ENCODE results near the gene ULBP1. TPM values are rescaled to one million over a fixed set of nuclear protein-coding genes. Genes with fewer than 3 reads are reported as not detected.
"Not testable (repeated sequence)": the region's sequence is repeated elsewhere in the genome, so short reads cannot be mapped to it uniquely, and the experiment has no call there.

ULBP1 gene
- total RNA-seq, 1 experiment from 2014 or later, result 1.6 TPM

DNA sequence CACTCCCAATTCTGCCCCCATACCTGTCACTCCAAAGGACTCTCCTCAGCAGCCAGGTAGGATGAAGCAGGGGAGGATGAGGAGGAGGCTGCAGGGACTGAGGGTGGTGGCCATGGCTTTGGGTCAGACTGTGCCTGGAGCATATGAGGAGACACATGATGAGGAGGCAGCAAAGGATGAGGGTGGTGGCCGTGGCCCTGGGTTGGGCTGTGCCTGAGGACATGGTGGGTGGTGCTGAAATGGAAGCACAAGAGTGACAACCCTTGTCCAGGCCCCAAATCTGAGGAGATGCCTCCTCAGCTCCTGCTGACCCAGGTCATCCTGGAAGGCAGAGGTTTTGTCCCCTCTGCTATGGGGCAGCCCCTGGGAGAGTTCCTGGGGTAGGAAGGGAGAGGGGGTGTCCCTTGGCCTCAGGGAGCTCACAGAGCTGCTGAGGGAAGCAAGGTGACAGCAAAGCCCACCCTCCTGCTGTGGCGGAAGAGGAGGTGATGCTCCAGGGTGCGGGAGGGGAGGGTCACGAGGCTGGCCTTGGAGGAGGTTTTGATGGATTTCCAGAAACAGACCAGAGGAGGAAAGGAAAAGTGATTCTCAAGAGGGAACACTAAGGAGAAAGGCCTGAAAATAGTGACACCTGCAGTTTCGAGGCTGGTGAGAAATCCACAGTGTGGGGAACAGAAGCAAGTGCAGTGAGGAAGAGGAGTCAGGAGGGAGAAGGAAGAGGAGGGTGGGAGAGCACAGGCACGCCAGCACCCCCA is 45.4 kb upstream of the ULBP1 start:
- Mint-ChIP-seq H3K36me3 (ENCODE audit: insufficient read depth in 1 of 3, low read depth in 3 of 3) (no peaks in the 10 kb centered on the region; a peak in 1 of 7 replicates), H3K27me3 (ENCODE audit: low read depth) (peaks cover 75% of the 10 kb centered on the region), H3K4me1 (peaks cover 7 to 9% of the 10 kb centered on the region in 2 experiments)

DNA sequence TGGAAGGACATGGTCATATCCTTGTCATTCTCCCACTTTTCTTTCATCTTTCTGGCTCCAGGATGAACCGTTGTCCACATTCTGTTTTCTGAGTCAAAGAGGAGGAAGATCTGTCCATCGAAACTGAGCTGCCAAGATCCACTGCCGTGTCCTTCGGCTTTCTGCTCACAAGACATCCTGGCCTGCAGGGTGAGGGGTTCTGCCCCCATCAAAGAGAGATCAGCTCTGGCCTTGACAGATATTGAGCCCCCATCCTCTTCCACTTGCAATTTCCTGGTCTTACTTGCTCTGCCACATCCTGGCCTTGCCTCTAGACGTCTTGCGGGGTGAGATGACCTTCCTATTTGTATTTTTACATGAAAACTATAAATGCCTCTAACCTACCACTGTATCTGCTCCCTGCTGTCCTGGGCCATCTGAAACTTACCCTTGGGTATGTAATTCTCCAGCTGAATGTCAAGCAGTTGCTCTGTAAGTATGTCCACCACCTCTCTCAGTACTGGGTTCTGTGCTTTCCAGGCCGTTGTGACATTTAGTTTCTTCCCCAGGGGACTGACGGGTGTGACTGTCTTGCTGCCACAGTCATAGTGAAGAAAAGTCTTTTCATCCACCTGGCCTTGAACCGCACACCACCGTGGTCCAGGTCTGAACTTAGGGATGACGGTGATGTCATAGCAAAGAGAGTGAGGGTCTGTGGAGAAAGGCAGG is 44.5 kb upstream of the ULBP1 start:
- H2BK20ac ChIP-seq (ENCODE audit: low read depth, low read length, poor library complexity, severe bottlenecking); H3K9me3 Mint-ChIP-seq; H2BK12ac ChIP-seq (ENCODE audit: insufficient read length, low read depth, low read length); H3T11ph ChIP-seq (ENCODE audit: low read length); H4K8ac ChIP-seq (replicated peaks; ENCODE audit: insufficient read length, low read depth, low read length); H3K4me1 ChIP-seq (ENCODE audit: insufficient read depth, low read length); H2BK5ac ChIP-seq (ENCODE audit: insufficient read length, low read length); H4K91ac ChIP-seq (ENCODE audit: insufficient read length, low read depth, low read length); H3K79me1 ChIP-seq (ENCODE audit: insufficient read depth, low read depth, low read length, poor library complexity, severe bottlenecking); DNase-seq; H3K27ac Mint-ChIP-seq; H3K56ac ChIP-seq (ENCODE audit: insufficient read length, low read depth, low read length); H4K5ac ChIP-seq (ENCODE audit: insufficient read length, low read depth, low read length); H3K27ac ChIP-seq (ENCODE audit: insufficient read length, low read depth, low read length); H2BK15ac ChIP-seq (ENCODE audit: low read depth, low read length); H3K4me2 ChIP-seq (ENCODE audit: insufficient read depth, insufficient read length, low read length); H3K79me2 ChIP-seq (ENCODE audit: insufficient read depth, low read length); H3K36me3 Mint-ChIP-seq (ENCODE audit: insufficient read depth in 1 of 3, low read depth in 3 of 3); H3K4me3 Mint-ChIP-seq; H3K14ac ChIP-seq (ENCODE audit: insufficient read depth, low read length); H3K18ac ChIP-seq (ENCODE audit: insufficient read length, low read depth, low read length); H3K9ac ChIP-seq (ENCODE audit: extremely low read depth, insufficient read length, low read length); H3K9me3 ChIP-seq (ENCODE audit: control insufficient read depth, low read depth, low read length); H3K4ac ChIP-seq (ENCODE audit: low read depth, low read length); H2AFZ ChIP-seq (ENCODE audit: low read length); H2BK120ac ChIP-seq (ENCODE audit: low read depth, low read length, poor library complexity, severe bottlenecking); H3K23ac ChIP-seq (ENCODE audit: insufficient read length, low read depth, low read length); H2AK5ac ChIP-seq (ENCODE audit: insufficient read length, low read length); H4K20me1 ChIP-seq (ENCODE audit: control insufficient read depth, insufficient read depth, insufficient read length): not testable (repeated sequence)
- H3K27me3 Mint-ChIP-seq (ENCODE audit: low read depth), result peaks cover 75% of the 10 kb centered on the region
- Histone ChIP-seq H3K23me2 (ENCODE audit: insufficient read length, low read depth, low read length, poor library complexity, severe bottlenecking) (peaks cover 11% of the 10 kb centered on the region), H3K27me3 (ENCODE audit: insufficient read depth, low read length) (peaks cover 34% of the 10 kb centered on the region)
- no CpG with 5 or more reads among the region's 11 CpGs for WGBS (ENCODE audit: extremely low coverage, insufficient read length, low lambda C conversion rate)
- H3K4me1 Mint-ChIP-seq, result peaks cover 9 to 13% of the 10 kb centered on the region in 2 experiments

More for the DNA sequence above, 45.4 kb upstream of the ULBP1 start:
- Histone ChIP-seq H3T11ph (ENCODE audit: low read length) (no peak overlapping the region), H2BK15ac (ENCODE audit: low read depth, low read length) (no peak overlapping the region), H3K79me2 (ENCODE audit: insufficient read depth, low read length) (no peaks in the 10 kb centered on the region), H4K8ac (replicated peaks; ENCODE audit: insufficient read length, low read depth, low read length) (no peak overlapping the region), H3K4ac (ENCODE audit: low read depth, low read length) (no peak overlapping the region), H3K18ac (ENCODE audit: insufficient read length, low read depth, low read length) (no peak overlapping the region), H3K4me2 (ENCODE audit: insufficient read depth, insufficient read length, low read length) (no peak overlapping the region), H2AFZ (ENCODE audit: low read length) (no peak overlapping the region), H3K9ac (ENCODE audit: extremely low read depth, insufficient read length, low read length) (no peak overlapping the region), H2BK5ac (ENCODE audit: insufficient read length, low read length) (no peak overlapping the region), H2AK5ac (ENCODE audit: insufficient read length, low read length) (no peak overlapping the region), H3K56ac (ENCODE audit: insufficient read length, low read depth, low read length) (no peak overlapping the region), H3K14ac (ENCODE audit: insufficient read depth, low read length) (no peak overlapping the region; the same call in 1 of the 2 replicates), H3K27ac (ENCODE audit: insufficient read length, low read depth, low read length) (no peak overlapping the region), H3K79me1 (ENCODE audit: insufficient read depth, low read depth, low read length, poor library complexity, severe bottlenecking) (no peaks in the 10 kb centered on the region), H4K91ac (ENCODE audit: insufficient read length, low read depth, low read length) (no peak overlapping the region), H4K20me1 (ENCODE audit: control insufficient read depth, insufficient read depth, insufficient read length) (peaks cover 2% of the 10 kb centered on the region), H3K9me3 (ENCODE audit: control insufficient read depth, low read depth, low read length) (no peaks in the 10 kb centered on the region), H2BK20ac (ENCODE audit: low read depth, low read length, poor library complexity, severe bottlenecking) (no peak overlapping the region), H3K23me2 (ENCODE audit: insufficient read length, low read depth, low read length, poor library complexity, severe bottlenecking) (peaks cover 10% of the 10 kb centered on the region), H4K5ac (ENCODE audit: insufficient read length, low read depth, low read length) (no peak overlapping the region), H3K27me3 (ENCODE audit: insufficient read depth, low read length) (peaks cover 24% of the 10 kb centered on the region; the same call in 1 of the 2 replicates), H2BK120ac (ENCODE audit: low read depth, low read length, poor library complexity, severe bottlenecking) (no peak overlapping the region), H3K4me1 (ENCODE audit: insufficient read depth, low read length) (no peaks in the 10 kb centered on the region), H2BK12ac (ENCODE audit: insufficient read length, low read depth, low read length) (no peak overlapping the region), H3K23ac (ENCODE audit: insufficient read length, low read depth, low read length) (no peak overlapping the region)
- TF ChIP-seq, protein P1, sequence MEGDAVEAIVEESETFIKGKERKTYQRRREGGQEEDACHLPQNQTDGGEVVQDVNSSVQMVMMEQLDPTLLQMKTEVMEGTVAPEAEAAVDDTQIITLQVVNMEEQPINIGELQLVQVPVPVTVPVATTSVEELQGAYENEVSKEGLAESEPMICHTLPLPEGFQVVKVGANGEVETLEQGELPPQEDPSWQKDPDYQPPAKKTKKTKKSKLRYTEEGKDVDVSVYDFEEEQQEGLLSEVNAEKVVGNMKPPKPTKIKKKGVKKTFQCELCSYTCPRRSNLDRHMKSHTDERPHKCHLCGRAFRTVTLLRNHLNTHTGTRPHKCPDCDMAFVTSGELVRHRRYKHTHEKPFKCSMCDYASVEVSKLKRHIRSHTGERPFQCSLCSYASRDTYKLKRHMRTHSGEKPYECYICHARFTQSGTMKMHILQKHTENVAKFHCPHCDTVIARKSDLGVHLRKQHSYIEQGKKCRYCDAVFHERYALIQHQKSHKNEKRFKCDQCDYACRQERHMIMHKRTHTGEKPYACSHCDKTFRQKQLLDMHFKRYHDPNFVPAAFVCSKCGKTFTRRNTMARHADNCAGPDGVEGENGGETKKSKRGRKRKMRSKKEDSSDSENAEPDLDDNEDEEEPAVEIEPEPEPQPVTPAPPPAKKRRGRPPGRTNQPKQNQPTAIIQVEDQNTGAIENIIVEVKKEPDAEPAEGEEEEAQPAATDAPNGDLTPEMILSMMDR (conservative IDR thresholded peaks at IDR 0.05), result no peak
- no peak for DNase-seq
- Mint-ChIP-seq H3K4me3 (no peak overlapping the region), H3K27ac (no peak overlapping the region; a peak in 1 of 7 replicates), H3K9me3 (no peaks in the 10 kb centered on the region; a peak in 1 of 5 replicates)
- WGBS (ENCODE audit: extremely low coverage, insufficient read length, low lambda C conversion rate), result no CpG with 5 or more reads among the region's 6 CpGs

Measured in H9 (cell line).